Measurements from ENCODE around the gene STYXL1.
"Not testable (repeated sequence)": the region's sequence is repeated elsewhere in the genome, so short reads cannot be mapped to it uniquely, and the experiment has no call there.

Gene STYXL1

DNA sequence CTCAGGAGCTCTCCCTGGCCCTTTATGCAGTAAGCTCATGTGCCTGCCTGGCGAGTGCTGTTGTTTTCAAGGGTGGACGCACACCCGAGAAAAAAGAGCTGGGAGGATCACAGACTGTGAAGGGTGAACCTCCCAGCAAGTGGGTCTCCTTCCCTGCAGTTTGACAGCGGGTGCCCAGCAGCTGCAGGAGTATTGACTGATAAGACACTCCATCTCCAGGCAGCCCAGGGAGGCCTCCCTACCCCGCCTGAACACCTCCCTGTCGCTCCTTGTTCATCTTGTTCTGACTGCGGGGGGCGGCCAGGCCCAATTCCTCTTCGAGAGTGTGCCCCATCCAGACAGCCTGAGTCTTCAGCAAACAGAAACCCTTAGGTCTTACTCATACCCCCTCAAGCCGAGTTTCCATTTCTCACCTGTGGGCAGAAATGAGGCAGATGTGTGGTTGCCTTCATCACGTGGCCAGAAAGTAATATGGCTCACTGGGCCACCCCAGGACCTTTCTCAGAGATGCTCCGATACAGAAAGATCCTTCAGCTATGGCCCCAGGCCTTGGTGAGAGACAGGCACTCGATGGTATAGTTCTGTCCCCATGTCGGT is 17.3 kb upstream of the STYXL1 start:
- no peak for DNase-seq

DNA sequence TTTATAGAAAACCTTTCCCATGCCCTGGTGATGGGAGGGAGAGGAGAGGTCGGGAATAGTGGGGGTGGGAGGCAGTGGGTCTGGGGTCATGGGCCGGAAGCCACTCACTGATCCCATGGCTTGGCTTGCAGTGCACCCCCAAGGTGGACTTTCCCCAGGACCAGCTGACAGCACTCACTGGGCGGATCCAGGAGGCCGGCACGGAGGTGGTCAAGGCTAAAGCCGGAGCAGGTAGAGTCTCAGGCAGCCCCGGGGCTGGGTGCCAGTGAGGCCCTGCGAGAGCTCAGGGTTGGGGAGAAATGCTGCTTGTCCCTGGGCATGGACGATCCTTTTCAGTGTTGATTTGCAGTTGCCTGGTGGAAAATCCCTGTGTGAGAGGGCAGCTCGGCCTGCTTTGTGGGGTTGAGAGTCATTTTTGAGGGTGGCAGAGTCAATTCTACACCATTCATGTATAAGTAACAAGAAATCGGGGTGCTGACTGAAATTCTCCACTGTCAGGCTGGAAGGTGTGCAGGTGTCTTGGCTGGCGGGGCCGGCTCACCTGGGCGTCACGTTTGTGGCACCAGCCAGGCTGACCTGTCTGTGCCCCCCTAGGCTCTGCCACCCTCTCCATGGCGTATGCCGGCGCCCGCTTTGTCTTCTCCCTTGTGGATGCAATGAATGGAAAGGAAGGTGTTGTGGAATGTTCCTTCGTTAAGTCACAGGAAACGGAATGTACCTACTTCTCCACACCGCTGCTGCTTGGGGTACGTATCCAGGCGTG is 16.6 kb upstream of the STYXL1 start:
- DNase-seq: no peak

DNA sequence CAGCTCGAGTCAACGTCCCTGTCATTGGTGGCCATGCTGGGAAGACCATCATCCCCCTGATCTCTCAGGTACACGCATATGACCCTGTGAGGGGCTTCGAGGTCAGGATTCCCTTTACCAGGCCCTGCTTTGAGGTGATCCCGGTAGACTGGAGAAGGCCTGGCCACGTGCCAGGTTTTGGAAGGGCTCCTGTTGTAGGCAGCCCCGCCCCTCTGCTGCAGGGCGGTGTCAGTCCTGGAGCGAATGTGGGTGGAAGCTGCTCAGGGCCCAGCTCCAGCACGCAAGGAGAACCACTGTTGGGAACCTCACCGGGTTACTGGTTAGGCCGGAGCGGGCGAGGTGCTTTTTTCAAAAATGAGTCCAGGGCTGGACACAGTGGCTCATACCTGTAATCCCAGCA is 15.7 kb upstream of the STYXL1 start:
- DNase-seq: no peak

GRCh38 chr7:76063114-76063513 is 15.3 kb upstream of the STYXL1 start:
- DNase-seq: no peak

DNA sequence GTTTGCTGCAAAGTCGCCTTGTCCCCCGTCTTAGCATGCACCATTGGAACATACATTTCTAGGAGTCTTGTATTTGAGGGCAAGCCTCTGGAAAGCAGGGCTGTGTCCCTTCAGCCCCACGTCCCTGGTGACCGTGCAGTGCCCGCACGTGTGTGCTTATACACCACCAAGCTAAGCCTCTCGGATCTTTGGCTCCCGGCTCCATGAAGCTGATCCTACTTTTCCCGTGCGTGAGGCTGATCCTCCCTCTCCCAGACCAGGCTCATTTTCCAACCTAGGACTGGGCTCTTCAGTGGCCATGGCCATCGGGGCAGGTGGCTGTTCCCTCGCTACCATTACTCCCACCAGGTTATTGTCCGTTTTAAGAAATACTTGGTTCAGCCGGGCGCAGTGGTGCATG is 14.5 kb upstream of the STYXL1 start:
- DNase-seq: no peak

- no peak for DNase-seq
These were observed 13.0 kb upstream of the STYXL1 start for GRCh38 chr7:76060842-76061241.

DNA sequence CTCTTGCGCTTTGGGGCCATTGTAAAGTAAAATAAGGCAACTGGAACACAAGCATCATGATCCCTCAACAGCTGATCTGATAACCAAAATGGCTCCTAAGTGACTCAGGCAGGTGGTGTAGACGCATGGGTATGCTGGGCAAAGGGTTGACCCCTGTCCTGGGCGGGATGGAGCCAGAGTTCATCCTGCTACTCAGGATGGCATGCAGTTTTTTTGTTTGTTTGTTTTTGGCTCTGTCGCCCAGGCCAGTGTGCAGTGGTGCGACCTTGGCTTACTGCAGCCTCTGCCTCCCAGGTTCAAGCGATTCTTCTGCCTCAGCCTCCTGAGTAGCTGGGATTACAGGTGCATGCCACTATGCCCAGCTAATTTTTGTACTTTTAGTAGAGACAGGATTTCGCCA is 10.9 kb upstream of the STYXL1 start:
- DNase-seq: not testable (repeated sequence)

GRCh38 chr7:76057813-76058145 is 10.0 kb upstream of the STYXL1 start:
- no peak for DNase-seq

DNA sequence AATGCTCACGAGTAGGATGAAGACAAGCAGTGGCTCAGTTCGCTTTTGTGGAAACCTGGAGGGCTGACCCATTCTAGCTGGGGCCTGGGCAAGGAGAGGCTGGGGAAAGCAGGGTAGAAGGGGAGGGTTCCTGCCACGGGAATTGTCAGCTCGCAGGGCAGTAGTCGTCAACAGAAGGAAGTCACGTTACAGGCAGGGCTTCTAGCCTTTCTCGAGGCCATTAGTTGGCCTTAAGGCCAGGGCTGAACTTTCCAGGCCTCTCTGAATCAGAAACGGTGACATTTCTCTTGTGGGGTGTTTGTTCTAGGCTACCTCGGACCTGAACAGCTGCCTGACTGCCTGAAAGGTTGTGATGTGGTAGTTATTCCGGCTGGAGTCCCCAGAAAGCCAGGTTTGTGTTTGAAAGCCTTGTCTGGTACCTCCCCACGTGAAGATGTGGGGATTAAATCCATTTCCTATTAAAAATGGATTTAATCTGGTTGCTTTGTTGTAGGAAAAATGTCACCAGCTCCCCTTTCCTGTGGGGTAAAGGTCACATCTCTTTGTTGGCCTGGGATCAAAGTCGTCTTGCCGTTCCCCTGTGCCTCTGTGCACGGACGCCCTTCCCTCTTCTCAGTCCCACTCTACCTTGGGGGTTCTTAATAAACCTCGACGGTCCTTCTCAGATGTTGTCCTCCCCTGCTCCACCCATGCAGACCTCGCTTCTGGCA is 9.5 kb upstream of the STYXL1 start:
- DNase-seq: no peak

DNA sequence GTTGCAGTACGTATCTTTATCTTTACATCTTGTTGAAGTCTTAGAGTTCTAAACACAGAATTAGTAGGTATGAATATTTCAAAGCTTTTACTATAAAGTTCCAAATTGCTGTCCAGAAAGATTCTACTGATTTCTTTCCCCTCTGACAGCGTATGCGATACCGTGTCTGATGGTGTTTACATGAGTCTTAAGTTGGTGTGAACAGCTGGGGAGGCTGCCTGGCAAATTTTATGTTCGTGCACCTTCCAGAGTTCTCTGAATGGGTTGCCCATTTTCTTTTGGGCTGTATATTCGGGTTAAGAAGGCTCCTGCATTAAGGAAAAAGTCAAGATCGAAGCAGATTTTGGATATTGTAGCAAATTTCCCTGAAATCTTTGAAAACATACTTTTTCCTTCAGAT is 8.4 kb upstream of the STYXL1 start:
- DNase-seq: no peak

DNA sequence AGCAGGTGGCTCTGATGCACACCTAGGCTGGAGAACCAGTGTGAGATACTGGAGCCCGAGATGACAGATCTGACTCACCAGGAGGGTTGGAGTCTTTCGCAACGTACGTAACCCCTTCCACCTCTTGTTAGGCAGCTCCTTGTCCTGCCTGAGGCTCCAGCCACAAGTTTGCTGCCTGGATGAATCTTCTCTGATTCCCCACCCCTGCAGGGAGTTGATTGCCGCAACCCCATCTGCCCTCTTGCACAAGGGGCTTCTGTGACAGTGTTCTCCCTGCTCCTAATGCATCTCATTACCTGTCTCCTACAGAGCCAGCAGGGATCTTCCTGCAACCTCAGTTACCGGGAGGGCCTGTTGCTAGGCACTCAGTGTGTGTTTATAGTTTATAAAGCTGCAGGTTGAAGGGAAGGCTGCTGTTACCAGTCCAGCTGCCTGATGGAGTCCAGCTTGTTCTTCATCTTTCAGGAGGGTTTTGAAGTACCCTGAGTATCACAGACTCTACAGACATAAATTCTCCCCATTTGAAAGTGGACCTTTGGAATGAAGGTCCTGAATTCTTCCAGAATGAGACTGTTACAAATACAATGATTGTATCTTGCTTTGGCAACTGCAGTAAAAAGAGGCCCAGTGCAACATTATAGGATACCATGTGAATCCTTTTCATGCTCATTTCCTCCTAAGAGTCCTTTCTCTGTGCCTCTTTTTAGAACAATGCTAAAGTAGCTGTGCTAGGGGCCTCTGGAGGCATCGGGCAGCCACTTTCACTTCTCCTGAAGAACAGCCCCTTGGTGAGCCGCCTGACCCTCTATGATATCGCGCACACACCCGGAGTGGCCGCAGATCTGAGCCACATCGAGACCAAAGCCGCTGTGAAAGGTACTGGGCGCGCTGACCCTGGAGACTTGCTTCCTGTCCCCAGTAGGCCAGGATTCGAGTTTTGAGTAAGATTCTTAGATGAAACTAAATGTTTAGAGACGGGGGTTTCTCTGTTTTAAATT is 6.6 kb upstream of the STYXL1 start:
- no peak for DNase-seq

GRCh38 chr7:76053461-76053860 is 5.7 kb upstream of the STYXL1 start:
- DNase-seq: no peak

- DNase-seq: not testable (repeated sequence)
These were observed 4.9 kb upstream of the STYXL1 start for GRCh38 chr7:76052681-76053080.

DNA sequence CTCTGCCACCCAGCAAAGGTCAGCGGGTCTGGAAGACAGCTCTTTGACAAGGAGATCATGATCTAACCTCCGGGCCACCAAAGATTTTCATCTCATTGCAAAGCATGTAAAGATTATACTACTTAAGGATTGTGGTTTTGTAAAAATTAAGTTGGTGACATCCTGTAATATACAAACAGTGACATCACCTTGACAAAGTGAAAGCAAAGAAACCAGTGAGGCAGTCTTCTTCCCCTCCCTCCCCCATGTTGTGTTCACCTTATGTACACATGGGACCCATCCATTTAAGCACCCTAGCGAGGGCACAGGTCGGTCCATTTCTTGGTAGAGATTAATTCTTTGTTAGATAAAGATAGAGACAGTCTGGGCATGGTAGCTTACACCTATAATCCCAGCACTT is 4.0 kb upstream of the STYXL1 start:
- no peak for DNase-seq

GRCh38 chr7:76050545-76050944 is 2.7 kb upstream of the STYXL1 start:
- no peak for DNase-seq

DNA sequence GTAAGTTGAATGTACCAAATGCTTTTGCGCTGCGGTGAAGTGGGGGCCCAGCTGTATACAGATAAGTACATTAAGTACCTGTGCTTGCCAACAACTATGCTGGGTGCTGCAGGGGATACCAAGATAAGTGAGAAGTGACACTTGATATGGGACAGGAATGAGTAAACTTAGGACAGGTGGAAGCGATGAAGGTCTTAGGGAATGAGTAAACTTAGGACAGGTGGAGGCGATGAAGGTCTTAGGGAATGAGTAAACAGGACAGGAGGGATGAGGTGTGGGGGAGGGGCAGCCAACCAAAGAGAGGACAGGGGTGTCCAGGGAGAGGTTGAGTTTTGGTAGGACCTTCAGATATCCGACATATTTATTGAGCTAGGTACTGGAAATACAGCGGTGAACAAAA is 1.5 kb upstream of the STYXL1 start:
- DNase-seq: no peak

- DNase-seq: peak; percentile 12
These were observed 828 bp upstream of the STYXL1 start for GRCh38 chr7:76048668-76048988.

DNA sequence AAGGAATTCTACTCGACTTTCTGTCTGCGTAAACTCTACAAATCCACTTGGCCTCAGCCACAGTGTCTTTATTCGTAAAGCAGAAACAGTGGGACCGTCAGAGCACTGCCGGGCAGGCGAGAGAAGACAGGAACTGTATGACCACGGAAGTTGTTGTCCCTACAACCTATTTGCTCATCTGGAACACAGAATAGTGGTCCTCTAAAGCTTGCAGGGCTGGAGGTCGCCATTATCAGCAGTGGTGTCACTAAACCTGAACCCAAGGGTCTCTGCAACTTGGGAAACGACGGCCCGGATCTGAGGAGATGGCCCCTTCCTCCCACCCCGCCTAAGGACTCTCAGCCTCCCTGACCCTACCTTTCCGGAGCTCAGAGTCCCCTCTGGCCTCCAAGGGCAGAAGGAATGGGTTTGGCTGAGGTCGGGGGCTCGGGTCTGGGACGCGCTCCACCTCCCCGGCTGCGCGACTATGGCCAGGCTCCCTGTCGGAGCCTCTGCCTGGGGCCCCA is 442 bp downstream of the STYXL1 start:
- DNase-seq: no peak

DNA sequence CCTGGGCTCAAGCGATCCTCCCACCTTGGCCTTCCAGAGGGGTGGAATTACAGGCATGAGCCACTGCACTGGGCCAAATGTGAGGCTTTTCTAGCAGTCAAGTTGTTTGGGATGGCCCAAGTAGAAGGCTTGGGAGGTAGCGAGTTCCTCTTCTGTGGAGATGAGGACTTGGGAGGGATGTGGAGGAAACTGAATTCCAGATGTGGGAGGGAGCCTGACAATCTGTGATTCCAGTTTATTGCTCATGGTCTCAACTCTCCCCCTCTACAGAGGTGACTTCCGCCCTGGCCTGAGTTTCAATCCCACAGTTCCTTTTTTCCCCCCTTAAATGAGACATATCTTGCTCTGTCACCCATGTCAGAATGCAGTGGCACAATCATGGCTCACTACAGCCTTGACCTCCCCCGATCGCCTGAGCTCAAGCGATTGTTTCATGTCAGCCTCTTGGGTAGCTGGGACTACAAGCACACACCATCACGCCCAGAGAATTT is 3.4 kb downstream of the STYXL1 start:
- DNase-seq: no peak

GRCh38 chr7:76040126-76040525 is 7.7 kb downstream of the STYXL1 start:
- DNase-seq: no peak

DNA sequence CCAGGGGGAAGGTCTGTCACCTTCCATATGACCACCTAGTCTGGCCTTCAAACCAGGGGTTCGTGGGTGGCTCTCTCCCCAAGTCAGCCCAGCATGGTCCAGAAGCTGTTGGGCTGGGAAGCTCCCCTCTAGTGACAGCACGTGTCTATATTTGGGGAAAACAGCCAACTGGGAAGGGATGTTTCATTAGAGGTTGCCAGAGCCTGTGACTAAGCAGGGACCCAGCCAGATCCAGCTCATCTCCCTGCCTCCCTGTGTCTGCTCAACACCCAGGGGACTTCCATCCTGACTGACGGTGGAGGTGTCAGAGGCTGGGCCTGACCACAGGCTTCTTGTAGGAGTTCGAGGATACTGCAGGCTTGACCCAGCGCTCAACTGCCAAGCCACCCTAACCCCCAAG is 10.5 kb downstream of the STYXL1 start:
- no peak for DNase-seq

DNA sequence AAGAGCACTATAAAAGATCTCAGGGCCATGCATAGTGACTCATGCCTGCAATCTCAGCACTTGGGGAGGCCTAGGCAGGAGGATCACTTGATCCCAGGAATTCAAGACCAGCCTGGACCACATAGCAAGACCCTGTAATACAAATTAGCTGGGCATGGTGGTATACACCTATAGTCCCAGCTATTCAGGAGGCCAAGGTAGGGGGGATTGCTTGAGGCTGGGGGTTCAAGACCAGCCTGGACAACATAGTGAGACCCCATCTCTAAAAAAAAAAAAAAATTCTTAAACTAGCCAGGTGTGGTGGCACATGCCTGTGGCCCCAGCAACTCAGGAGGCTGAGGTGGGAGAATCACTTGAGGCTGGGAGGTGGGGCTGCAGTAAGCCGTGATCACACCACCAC is 15.8 kb downstream of the STYXL1 start:
- no peak for DNase-seq

DNA sequence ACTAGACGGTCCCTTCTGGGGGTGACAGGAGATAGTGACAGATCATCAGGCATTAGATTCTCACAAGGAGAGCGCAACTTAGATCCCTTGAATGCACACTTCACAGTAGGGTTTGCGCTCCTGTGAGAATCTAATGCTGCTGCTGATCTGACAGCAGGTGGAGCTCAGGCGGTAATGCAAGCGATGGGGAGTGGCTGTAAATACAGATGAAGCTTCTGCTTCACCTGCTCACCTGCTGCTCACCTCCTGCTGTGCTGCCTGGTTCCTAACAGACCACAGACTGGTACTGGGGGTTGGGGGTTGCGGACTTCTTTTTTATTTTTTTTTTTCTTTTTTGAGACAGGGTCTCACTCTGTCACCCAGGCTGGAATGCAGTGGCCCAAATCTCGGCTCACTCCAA is 18.1 kb downstream of the STYXL1 start:
- DNase-seq: not testable (repeated sequence)

Data from DMS 273 treated with DMSO at 0.1 percent for 48 hours (cell line).